Measurements from ENCODE around the gene AGBL5.
"Not testable (repeated sequence)": the region's sequence is repeated elsewhere in the genome, so short reads cannot be mapped to it uniquely, and the experiment has no call there.

AGBL5 gene

GRCh38 chr2:27118525-27119329 is 67.3 kb downstream of the AGBL5 start, which contains the start of gene CGREF1:
Gene CGREF1, minus strand, starts transcription at chr2:27119128. Its CDS starts 14,762 bp downstream, at chr2:27104366.
- no peak for DNase-seq (ENCODE audit: low spot score)

- not testable (repeated sequence) for DNase-seq (ENCODE audit: low spot score)
Observed at GRCh38 chr2:27119330-27119670, 67.8 kb downstream of the AGBL5 start.
